Erythroblast (primary cell): ENCODE data around the gene CHIC2.

ENCODE experiments used
- GATA1 ChIP-seq: IDR thresholded peaks from 2 replicates; pipeline ENCODE4 v1.6.1; 2011; ENCODE audit warnings: low read depth, mild to moderate bottlenecking, control low read depth, low read length, moderate library complexity
- POLR2A ChIP-seq: IDR thresholded peaks from 2 replicates; pipeline ENCODE4 v1.6.1; 2011; ENCODE audit warnings: mild to moderate bottlenecking, low read length

- TF ChIP-seq POLR2A (no peak), GATA1 (no peak)
Observed at GRCh38 chr4:54041933-54042332, 22.5 kb downstream of the CHIC2 start.
